ENCODE data around the gene SPEN.
"Not testable (repeated sequence)": the region's sequence is repeated elsewhere in the genome, so short reads cannot be mapped to it uniquely, and the experiment has no call there.

Gene SPEN

DNA sequence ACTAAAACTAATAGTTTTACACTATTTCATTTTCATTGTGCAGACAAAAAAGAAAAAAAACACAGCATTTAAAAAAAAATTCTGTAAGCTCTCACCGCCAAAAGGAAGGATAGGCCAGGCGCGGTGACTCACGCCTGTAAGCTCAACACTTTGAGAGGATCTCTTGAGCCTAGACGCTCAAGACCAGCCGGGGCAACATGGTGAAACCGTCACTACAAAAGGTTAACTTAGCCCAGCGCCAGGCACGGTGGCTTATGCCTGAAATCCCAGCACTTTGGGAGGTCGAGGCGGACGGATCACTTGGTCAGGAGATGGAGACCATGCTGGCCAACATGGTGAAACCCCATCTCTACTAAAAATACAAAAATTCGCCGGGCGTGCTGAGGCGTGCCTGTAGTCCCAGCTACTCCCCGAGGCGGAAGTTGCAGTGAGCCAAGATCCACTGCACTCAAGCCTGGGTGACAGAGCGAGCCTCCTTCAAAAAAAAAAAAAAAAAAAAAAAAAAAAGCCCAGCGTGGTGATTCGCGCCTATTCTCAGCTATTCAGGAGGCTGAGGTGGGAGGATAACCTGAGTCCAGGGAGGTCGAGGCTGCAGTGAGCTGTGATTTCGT is 14.3 kb upstream of the SPEN start:
- no peak for DNase-seq (ENCODE audit: low read depth, low spot score)

DNA sequence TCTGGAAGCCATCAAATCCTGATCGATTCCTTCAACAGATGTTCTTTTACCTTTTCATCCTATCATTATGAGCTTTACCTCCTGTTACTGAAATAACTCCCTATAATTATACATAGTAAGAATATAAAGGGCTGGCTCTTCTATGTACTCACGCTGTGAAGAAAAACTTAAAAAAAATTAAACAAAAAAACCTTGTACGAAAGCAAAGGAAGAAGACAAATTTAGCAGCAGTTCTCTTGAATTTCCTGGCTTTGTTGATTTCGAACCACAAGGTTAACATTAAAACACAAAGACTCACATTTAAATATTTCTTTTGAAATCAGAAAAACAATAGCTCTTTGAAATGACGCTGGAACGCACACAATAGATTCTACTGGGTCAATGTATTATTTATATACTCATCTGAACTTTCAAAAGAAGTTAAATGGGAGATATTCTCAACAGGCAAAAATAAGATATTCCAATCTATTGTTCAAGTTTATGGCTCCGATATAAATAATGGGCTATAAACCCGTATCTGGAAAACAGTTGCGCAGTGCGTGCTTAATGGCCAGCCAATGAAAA is 13.6 kb upstream of the SPEN start:
- no peak for DNase-seq (ENCODE audit: low read depth, low spot score)

DNA sequence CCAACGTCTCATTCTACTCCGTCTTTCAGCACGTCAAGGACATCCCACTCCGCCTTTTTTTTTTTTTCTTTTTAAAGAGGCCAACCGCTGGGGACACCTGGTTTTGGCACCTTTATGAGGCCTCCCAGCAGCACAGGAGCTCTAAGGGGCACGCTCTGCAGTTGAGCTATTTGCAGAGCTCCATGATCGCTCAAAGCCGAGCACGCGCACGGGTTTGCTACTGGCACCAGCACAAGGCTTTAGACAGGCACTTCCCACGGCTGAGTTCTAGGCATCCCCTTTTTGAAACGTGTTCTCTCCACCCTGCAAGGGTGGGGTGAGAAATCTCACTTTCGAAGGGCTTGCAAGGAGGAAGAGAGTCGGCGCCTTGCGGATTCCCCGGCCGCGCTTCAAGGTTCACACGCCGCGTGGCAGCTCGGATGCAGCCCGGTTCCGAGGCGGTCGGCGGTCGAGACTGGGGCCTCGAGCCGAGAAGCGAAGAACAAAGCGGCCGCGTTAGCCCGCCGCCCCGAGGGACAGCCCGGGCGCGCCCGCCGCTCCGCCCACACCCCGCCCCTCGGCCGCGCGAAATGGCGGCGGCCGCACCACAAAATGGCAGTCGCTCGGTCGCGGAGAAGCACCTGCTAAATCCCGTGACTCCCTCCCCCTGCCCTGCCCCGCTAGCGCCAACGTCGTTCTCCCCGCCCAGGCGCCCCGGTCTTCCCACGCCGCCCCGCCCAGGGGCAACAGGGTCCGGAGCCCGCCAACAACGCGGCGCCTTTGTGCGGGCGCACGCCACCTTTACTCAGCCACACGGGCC is 12.9 kb upstream of the SPEN start:
- no peak for DNase-seq (ENCODE audit: low read depth, low spot score)

DNA sequence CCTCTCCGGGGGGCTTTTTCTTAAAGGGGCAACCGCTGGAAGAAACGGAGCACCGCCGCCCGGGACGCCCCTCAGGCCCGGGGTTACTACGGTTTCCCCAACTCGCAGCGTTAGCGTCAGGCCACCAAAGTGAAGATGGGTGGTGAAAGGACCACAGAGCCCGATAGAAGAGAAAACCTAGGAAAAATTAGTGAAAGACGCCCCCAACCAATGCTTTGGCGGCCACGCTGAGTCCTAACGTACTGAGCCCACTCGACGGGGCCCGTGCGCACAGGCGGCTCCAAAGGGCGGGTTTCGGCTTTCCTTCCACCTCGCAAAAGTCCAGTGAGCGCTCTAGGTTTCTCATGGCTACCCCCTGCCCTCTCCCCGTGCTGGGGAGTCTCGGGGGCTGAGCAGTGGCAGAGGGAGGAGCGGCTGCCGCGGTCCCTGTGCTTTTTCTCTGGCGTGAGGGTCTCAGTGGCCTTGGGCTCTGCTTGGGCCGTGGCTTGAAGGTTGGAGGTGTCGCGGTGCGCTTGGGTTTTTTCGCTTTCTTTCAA is 12.2 kb upstream of the SPEN start:
- DNase-seq (ENCODE audit: low read depth, low spot score) = no peak

DNA sequence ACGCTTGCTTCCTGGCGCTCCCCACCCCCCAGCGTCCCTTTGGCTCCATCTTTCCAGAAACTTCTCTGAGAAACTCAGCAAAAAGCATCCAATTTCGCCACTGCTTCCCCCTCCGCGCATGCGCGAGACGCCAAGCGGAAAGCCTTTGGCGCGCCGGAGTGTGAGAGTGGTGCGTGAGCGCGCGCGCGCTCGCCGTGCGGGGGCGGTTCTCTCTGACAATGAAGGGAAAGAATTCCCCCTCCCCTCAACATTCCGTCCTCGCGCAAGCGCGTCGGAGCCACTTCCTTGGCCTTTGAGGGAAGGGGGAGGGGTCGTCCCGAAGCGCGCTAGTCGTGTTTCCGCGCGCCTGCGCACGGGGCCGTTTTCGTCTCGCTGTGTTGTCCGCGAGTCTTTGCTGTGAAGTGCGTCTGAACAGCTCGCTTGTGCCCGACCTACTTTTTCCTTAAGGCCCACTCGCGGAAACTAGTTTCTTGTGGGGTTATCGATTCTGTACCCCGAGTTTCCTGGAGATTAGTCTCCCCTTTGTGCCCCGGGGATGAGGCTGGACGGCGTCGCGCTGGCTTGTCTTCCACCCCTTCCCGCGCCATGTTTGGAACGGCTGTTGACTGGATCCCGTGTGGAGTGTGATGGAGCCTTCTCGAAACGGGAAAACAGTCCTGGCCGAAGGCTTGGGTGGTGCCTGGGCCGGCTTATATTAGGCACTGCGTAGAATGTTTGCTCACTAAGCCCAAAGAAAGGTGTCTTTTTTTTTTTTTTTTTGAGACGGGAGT is 11.6 kb upstream of the SPEN start:
- DNase-seq (ENCODE audit: low read depth, low spot score) = peak; percentile 91

DNA sequence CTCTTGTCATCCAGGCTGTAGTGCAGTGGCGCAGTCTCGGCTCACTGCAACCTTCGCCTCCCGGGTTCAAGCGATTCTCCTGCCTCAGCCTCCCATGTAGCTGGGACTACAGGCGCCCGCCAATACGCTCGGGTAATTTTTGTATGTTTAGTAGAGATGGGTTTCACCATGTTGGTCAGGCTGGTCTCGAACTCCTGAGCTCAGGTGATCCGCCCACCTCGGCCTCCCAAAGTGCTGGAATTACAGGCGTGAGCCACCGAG is 11.1 kb upstream of the SPEN start:
- not testable (repeated sequence) for DNase-seq (ENCODE audit: low read depth, low spot score)

DNA sequence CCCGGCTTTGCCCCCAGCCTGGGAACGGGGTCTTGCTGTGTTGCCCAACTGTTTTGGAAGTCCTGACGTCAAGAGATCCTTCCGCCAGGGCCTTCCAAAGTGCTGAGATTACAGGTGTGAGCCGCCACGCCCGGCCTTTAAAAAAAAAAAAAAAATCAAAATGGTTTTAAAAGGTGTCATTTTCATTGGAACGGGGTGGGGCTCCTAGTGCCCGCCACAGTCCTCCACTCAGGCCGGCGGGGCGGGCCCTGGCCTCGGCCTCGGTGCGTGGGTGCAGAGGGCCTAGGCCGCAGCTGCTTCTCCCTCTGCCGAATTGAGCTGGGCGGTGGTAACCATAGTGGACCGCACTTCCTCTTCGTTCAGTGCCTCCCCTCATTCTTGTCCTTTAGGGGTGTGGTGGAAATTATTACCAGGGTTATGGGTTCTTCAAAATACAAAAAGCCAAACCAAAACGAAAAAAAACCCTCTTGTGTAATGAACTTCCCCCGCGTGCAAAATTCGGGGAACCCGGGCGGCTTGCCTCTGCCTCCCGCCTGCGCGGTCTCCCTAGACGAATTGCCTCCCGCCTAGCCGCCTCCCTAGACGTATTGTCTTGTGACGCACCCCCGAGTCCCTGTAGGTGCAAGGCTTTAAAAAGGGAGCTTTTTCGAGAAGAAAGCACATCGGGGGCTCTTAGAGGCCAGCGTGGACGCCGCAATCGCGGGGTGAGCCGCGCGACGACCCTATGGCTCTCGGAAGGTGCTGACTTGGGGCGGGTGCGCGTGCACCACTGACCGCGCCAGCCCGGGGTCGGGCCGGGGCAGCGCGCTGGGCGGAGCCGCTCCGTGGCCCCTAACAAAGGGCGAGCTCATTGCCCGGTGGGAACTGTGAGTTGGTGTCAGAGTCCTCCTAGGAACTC is 10.5 kb upstream of the SPEN start:
- DNase-seq (ENCODE audit: low read depth, low spot score) = no peak

DNA sequence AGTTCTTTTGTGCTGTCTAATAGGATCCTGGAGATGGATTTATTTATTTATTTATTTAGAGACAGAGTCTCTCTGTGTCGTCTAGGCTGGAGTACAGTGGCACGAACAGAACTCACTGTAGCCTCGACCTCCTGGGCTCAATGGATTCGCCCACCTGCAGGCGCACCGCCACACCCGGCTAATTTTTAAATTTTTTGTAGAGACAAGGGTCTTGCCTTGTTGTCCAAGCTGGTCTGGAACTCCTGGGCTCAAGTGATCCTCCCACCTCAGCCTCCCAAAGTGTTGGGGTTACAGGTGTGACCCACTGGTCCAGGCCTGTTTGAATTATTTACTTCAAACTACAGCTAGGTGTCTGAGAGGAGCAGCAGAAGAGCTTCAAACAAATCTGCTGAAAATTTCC is 9.6 kb upstream of the SPEN start:
- no peak for DNase-seq (ENCODE audit: low read depth, low spot score)

DNA sequence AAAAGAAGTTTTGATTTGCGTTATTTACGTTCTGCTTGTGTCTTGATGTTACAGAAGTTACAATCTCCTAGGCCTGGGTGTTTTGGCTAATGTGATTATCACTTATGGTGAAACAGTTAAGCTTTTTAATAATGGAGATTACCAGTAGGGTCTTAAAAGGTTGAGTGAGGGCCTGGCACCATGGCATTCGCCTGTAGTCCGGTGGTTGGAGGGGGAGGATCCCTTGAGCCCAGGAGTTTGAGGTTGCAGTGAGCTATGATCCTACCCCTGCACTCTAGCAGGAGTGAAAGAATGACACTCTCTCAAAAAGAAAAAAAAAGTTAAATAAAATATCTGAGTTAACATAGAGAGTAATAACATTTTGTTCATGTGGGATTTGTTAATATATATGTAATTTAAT is 8.8 kb upstream of the SPEN start:
- DNase-seq (ENCODE audit: low read depth, low spot score) = no peak

DNA sequence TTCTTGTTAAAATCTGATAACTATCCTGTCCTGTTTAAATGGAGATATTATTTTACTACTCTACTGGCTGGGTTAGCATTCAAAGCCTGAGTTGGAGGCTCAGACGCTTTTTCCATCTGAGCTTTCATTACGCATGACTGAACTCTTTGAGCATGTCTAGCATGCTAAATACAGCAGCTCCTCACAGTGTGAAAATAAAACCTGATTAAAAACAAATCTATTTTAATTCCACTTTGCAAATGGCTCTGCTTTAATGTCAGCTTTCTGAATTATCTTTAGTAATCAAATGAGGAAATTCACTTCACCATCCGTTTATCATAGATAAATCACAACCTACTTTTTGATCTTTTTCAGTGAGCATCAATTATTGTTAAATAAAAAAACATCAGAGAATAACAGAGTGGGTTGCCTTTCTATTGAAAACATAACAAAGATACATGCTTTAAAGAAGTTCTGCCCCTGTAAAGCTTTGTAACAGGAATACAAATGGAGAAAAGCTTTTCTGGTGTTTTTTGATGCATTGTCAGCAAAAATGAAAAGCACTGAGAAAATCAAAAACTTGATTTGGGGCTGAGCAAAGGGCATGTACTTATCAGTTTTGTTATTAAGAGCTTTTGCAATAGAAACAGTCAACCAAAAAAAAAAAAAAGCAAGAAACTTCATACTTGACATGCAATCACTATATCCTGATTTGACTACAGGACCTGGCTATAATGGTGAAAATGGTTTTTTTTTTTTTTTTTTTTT is 3.5 kb upstream of the SPEN start:
- no peak for DNase-seq (ENCODE audit: low read depth, low spot score)

DNA sequence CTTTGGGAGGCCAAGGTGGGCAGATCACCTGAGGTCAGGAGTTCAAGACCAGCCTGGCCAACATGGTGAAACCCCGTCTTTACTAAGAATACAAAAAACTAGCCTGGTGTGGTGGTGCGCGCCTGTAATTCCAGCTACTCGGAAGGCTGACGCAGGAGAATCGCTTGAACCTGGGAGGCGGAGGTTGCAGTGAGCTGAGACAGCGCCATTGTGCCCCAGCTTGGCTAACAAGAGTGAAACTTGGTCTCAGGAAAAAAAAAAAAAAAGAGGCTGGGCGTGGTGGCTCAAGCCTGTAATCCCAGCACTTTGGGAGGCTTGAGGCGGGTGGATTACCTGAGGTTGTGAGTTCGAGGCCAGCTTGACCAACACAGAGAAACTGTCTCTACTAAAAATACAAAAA is 1.5 kb upstream of the SPEN start:
- DNase-seq (ENCODE audit: low read depth, low spot score) = not testable (repeated sequence)

DNA sequence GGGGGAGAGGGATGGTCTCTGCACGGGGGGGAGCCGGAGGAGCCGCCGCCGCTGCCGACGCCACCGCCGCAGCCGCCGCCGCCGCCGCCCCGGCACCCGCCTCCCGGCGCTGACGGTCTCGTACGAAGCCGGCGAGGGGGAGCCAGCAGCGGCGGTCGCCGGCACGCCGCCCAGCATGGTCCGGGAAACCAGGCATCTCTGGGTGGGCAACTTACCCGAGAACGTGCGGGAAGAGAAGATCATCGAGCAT is 311 bp downstream of the SPEN start:
- no peak for DNase-seq (ENCODE audit: low read depth, low spot score)

DNA sequence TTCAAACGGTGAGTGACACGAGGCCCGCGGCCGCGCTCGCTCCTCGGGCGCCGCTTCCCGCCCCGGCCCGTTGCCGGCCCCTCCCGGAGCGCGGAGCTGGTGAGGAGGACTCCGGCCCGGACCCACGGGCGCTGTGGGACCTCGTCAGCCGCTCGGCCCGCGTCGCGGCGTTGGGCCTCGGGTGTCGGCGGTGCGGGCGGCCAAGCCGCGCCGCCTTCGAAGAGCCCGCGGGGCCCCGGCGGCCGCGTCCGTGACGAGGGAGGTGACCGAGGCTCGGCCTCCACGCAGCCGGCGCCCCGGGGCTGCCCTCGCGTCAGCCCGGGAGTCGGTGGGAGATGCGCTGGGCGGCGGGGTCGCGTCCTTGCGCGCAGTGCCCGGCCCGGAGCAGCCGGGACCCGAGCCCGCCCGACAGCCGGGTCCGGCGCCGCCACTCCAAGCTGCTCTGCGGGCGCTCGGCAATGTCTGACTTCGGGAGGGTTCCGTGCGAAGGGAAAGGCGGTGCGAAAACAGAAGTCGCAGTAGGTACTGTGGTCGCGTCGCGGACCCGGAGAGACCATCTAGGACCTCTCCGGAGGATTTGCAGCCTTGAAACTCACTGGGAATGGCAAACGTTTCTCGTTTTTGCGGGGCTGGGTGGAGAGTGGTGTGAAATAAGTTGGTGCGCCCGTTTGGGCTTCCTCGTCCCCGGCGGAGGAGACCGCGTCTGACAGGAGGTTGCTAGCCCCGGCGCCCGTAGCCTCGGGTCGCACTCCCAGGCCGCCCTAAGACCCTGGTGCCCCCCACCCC is 829 bp downstream of the SPEN start:
- DNase-seq (ENCODE audit: low read depth, low spot score) = no peak

DNA sequence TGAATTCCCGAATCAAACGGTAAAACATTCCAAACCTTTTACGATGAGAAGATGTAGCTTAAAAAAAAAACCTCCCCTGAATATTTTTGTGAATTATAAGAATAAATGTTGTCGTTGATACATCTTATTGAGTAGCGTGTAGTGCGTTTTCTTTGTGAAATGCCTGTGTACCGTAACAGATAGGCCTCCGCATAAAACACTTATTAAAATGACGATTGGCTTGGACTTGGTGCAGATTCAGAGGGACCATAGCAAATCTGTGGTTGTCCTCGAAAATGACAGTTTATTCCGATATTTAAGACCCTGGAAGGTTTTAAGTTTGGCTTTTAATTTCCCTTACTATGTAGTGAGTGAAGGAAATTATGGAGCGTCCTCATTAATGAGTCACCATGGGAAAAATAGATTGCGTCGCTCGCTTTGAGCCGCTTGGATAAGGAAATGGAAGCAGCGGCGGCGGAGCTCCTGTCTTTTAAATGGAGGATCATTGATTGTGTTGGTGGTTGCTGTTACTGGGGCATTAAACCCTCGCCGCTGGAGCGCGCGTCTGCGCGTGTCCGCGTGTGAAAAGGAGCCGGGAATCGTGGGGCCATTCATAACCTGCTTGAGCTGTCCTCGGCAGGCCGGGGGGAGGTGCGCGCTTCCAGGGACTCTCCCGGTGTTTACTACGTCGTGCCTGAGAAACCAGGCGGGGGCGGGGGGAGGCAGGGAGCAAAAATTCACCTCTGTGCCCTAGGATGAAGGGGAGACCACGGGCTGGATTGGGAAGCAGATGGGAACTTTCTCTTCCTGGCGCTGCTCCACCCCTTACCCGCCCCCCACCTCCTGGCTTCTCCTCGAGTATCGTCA is 1.6 kb downstream of the SPEN start:
- DNase-seq (ENCODE audit: low read depth, low spot score) = no peak

DNA sequence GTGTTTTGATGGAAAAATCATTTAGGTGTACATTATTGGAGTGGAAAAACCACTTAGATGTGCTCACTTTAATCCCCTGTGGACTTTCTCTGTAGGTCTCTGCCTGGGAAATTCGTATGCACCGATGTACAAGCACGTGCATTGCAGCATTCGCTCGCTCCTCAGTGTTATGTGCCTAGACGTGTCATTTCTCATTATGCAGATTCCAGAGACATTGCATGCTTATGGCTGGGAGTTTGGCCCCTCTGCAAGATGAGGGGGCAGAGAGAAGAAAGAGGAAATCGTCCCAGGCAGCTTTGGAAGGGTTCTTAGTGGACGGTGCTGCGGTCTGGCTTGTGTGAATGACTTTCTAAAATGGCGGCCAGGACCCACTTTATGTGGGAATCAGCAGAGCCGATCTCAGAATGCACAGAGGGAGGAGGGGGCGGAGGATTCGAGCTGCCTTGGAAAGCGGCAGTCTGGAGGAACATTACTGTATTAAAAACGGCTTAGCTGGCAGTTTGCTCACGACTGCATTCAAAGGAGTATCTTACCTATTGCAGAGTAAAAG is 2.3 kb downstream of the SPEN start:
- no peak for DNase-seq (ENCODE audit: low read depth, low spot score)

DNA sequence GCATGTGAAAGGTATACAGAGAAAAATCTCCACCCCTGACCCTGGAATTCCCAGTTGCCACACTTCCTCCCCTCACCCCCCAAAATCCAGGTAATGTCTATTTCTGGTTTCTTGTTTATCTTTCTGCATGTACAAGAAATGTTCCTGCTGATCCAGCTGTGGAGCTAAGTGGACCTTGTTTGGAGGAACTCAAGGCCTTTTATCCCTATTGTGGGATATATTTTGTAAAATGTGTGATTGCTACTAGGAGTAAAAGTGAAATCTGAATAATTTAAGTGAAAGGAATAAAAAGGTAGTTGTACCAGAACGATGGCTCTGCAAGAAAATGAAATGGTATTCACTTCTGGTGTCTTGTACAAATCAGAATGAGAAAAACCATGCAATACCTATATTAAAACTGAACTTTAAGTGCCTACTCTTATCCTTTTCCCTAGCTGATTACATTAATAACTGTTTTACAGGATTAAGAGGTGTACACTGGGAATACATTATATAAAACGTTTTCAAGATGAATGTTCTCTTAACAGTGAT is 3.0 kb downstream of the SPEN start:
- no peak for DNase-seq (ENCODE audit: low read depth, low spot score)

DNA sequence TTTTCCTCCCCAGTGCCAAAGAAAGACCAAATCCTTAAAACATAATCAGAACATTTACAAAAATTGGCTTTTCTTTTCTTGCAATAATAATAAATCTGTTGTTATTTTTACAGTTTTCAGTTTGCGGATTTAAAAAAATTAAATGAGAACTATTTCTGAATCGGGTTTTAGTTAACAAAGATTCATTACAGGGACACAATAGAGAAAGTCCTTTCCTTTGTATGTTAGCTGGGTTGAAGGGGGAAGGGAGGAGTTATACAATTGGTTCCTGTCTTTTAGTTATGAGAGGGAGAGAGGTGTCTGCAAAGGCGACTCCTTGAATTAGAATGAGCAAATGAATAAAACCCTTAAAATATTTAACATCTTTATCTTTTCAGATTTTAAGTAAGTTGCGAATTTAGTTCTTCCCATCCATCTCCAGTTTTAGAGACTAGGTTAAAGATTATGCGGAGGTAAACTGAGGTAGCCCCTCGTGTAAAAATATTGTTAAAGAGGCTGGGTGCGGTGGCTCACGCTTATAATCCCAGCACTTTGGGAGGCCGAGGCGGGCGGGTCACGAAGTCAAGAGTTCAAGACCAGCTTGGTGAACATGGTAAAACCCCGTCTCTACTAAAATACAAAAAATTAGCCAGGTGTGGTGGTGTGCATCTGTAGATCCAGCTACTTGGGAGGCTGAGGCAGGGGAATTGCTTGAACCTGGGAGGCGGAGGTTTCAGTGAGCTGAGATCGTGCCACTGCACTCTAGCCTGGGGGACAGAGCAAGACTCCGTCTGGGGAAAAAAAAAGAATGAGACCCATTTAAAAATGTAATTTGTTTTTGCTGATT is 3.9 kb downstream of the SPEN start:
- DNase-seq (ENCODE audit: low read depth, low spot score) = no peak
